ENCODE measurements around the gene TBXT. TPM values are rescaled to one million over a fixed set of nuclear protein-coding genes. Genes with fewer than 3 reads are reported as not detected.
A peak's percentile ranks its signal among the peaks of the same experiment; 100 is the strongest.

The TBXT gene, protein sequence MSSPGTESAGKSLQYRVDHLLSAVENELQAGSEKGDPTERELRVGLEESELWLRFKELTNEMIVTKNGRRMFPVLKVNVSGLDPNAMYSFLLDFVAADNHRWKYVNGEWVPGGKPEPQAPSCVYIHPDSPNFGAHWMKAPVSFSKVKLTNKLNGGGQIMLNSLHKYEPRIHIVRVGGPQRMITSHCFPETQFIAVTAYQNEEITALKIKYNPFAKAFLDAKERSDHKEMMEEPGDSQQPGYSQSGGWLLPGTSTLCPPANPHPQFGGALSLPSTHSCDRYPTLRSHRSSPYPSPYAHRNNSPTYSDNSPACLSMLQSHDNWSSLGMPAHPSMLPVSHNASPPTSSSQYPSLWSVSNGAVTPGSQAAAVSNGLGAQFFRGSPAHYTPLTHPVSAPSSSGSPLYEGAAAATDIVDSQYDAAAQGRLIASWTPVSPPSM
- total RNA-seq (not detected), polyA plus RNA-seq (not detected)
- long read RNA-seq, donor 1, result 0 reads
- long read RNA-seq, donor 2, result 0 reads
- long read RNA-seq, donor 3, result 0 reads
- long read RNA-seq, donor 4, result 0 reads
- long read RNA-seq, donor 5, result 0 reads
- long read RNA-seq, donor 6, result 0 reads
- long read RNA-seq, donor 7, result 0 reads
- long read RNA-seq, donor 8, result 0 reads
- long read RNA-seq, donor 9, result 0 reads
- long read RNA-seq, donor 10, result 0 reads

DNA sequence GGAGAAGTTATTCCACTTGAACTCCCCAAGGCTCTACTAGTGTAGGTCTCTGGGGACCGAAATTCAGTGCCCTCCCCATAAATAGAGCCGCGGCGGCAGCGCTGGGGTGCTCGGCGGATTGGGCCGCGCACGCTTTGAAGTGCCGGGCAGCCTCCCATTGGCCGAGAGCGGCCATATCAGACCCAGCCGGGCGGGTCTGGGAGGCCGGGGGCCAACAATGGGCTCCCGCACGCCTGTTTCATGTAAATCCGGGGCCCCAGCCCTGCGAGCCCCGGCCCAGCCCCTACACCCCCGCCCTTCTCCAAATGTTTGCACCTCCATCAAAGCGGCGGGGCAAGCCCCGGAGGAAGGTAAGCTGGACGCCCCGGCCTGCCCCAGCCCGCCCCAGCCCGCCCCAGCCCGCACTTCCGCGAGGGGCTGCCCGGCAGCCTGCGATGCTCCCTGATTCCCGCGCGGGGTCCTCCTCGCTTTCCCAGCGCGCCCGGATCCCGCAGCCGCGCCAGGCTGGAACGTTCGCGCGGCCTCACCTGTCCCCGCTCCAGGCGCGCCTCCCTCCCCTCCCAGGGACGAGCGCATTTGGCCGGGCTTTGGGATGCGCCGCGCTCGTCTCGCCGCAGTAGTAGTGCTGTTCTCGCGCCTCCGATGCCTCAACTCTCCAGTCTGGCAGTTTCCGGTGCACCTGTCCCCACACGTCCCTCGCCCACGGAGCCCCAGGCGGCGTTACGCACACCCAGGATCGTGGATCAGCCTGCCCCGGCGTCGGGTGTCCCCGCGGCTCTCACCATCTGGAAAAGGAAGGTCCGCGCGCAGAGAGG, at the start of gene TBXT:
Gene TBXT (minus strand): TSS at position 51 of the 815 bp plus-strand sequence. CDS start 260 bp downstream, outside the sequence.
- no peaks in the 10 kb centered on the region for H3K36me3 ChIP-seq (replicated peaks in 1 of 2)
- WGBS, 4 donors, result 0 to 1% (median 1%) methylated on average over 1 to 79 of the region's 79 CpGs
- H3K9me3 ChIP-seq (replicated peaks in 1 of 3), result no peaks in the 10 kb centered on the region
- no peak within 1 kb of the TSS for H3K27ac ChIP-seq
- peak within 1 kb of the TSS in 1 of 4 donors; percentile 23 for H3K4me3 ChIP-seq
- peaks cover 0 to 7% of the 10 kb centered on the region in 2 donors for H3K4me1 ChIP-seq (replicated peaks in 1 of 2)
- peaks cover 61% of the 10 kb centered on the region for H3K27me3 ChIP-seq
- intact Hi-C loops (cut with DNase I), result no loop called here
- DNase-seq, result no peak
- no peak for TF ChIP-seq POLR2A (IDR thresholded peaks at IDR 0.05)
- TF ChIP-seq, protein P1, sequence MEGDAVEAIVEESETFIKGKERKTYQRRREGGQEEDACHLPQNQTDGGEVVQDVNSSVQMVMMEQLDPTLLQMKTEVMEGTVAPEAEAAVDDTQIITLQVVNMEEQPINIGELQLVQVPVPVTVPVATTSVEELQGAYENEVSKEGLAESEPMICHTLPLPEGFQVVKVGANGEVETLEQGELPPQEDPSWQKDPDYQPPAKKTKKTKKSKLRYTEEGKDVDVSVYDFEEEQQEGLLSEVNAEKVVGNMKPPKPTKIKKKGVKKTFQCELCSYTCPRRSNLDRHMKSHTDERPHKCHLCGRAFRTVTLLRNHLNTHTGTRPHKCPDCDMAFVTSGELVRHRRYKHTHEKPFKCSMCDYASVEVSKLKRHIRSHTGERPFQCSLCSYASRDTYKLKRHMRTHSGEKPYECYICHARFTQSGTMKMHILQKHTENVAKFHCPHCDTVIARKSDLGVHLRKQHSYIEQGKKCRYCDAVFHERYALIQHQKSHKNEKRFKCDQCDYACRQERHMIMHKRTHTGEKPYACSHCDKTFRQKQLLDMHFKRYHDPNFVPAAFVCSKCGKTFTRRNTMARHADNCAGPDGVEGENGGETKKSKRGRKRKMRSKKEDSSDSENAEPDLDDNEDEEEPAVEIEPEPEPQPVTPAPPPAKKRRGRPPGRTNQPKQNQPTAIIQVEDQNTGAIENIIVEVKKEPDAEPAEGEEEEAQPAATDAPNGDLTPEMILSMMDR (IDR thresholded peaks at IDR 0.05), result no peak

DNA sequence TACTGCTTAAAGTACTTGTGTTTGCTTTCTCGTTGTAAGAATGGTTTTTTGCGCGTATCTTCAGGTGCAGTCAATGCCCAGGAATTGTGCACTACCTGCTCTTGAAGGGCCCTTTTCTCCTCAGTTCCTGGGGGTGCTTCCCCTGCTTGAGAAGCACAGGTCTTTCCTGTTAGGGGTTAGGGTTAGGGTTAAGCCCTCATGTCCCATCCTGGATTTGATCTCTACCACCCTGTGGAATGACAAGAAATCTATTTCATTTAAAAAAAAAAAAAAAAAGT, 39.6 kb upstream of the TBXT start:
- intact Hi-C loops (cut with DNase I), result no loop called here
- no peak for DNase-seq
- Histone ChIP-seq H3K4me1 (replicated peaks in 1 of 2) (no peaks in the 10 kb centered on the region), H3K27ac (no peak overlapping the region), H3K9me3 (replicated peaks in 1 of 3) (peaks cover 0 to 6% (median 0%) of the 10 kb centered on the region in 3 donors), H3K4me3 (no peak overlapping the region), H3K27me3 (no peaks in the 10 kb centered on the region), H3K36me3 (replicated peaks in 1 of 2) (no peaks in the 10 kb centered on the region)
- no peak for TF ChIP-seq POLR2A (IDR thresholded peaks at IDR 0.05)
- TF ChIP-seq, protein P1 (IDR thresholded peaks at IDR 0.05), result no peak
- WGBS, 4 donors, result 88 to 95% (median 91%) methylated on average over 3 of the region's 3 CpGs

DNA sequence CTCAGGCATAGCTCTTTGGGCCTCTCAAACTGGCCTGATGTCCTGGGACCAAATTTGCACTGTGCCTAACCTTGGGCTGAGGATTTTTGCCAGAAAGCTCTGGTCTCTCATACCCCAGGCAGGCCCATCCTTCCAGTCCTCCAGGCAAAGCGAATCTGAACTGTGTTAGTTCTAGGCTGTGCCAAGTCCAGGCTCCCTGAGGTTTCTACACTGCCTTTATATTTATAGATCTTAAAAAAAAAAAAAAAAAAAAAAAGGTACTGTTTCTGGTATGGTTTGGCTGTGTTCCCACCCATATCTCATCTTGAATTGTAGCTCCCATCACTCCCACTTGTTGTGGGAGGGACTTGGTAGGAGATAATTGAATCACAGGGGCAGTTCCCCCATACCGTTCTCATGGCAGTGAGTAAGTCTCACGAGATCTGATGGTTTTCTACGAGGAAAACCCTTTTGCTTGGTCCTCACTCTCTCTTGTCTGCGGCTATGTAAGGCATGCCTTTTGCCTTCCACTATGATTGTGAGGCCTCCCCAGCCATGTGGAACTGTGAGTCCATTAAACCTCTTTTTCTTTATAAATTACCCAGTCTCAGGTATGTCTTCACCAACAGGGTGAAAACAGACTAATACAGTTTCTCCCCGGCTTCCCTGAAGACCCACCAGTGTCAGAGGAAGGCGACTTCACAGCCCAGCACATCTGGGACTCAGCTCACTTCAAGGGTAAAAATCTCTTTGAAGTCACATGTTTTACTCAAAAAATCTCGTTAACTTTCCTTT, 39.0 kb upstream of the TBXT start:
- DNase-seq, result no peak

More for the DNA sequence above, 39.0 kb upstream of the TBXT start:
- no peaks in the 10 kb centered on the region for H3K4me1 ChIP-seq (replicated peaks in 1 of 2)
- no peaks in the 10 kb centered on the region for H3K36me3 ChIP-seq (replicated peaks in 1 of 2)
- no peaks in the 10 kb centered on the region for H3K27me3 ChIP-seq
- H3K4me3 ChIP-seq, result no peak overlapping the region
- no peak overlapping the region for H3K27ac ChIP-seq
- intact Hi-C loops (cut with DNase I), result no loop called here
- 71 to 77% (median 74%) methylated on average over 8 of the region's 8 CpGs for WGBS, 4 donors
- peaks cover 0 to 3% (median 0%) of the 10 kb centered on the region in 3 donors for H3K9me3 ChIP-seq (replicated peaks in 1 of 3)
- TF ChIP-seq POLR2A (IDR thresholded peaks at IDR 0.05), result no peak
- TF ChIP-seq, protein P1 (IDR thresholded peaks at IDR 0.05), result no peak

Measured in adrenal gland (tissue), 19 donors.